Right lobe of liver (tissue), 6 donors: ENCODE data around the gene ANK2. TPM values are rescaled to one million over a fixed set of nuclear protein-coding genes. Genes with fewer than 3 reads are reported as not detected.

Experiments
- ATAC-seq, 4 donors: fragments of 200-7000 bp; cut with Tn5 transposase; one replicate each; pipeline ENCODE4 v1.9.1; 2020; ENCODE audit warnings: mild to moderate bottlenecking in 4 of 4, moderate library complexity in 4 of 4
- DNase-seq, 3 donors: peaks; one replicate each; pipeline ENCODE4 v3.0.0-alpha.2; 2020
- H3K27ac ChIP-seq, 3 donors: fragments of 200-600 bp; one replicate each; pipeline ENCODE4 v1.8.0; 2022
- H3K27me3 ChIP-seq, 2 donors: fragments of 200-600 bp; one replicate each; pipeline ENCODE4 v1.8.0; 2022
- H3K36me3 ChIP-seq, 4 donors: fragments of 200-600 bp; sonication (generic) in 1 of 4; one replicate each; pipeline versions ENCODE4 v1.5.1 to v1.8.0; 2017 to 2022; ENCODE audit warnings: control low read depth in 1 of 4
- H3K4me1 ChIP-seq, 4 donors: fragments of 200-600 bp; sonication (generic) in 1 of 4; one replicate each; pipeline versions ENCODE4 v1.5.1 to v1.8.0; 2017 to 2022; ENCODE audit warnings: control low read depth in 1 of 4
- H3K4me3 ChIP-seq, 3 donors: fragments of 200-600 bp; one replicate each; pipeline ENCODE4 v1.8.0; 2022
- H3K9me3 ChIP-seq, 4 donors: fragments of 200-600 bp; sonication (generic) in 1 of 4; one replicate each; pipeline versions ENCODE4 v1.5.1 to v1.8.0; 2017 to 2022; ENCODE audit warnings: control low read depth in 1 of 4
- POLR2A ChIP-seq: fragments of 450-650 bp; IDR thresholded peaks from one replicate; pipeline ENCODE4 v1.6.1; 2017; ENCODE audit warnings: antibody characterized with exemption, mild to moderate bottlenecking
- WGBS: methylation state at CpG from one replicate; pipeline ENCODE4 v1.1.6; 2018; ENCODE audit warnings: low coverage, low lambda C conversion rate; ENCODE audit not compliant: insufficient coverage; ENCODE audit errors: missing lambda C conversion rate; 5-methylcytosine and 5-hydroxymethylcytosine counted together
- intact Hi-C, 2 donors: fragments of 100-400 bp; cut with DNase I; formaldehyde crosslinking; loops; one replicate each; pipeline versions ENCODE4 v1.11.2 to v1.14.1; 2022
- total RNA-seq, 6 experiments: library from RNA; depleted of rRNA in 2 of 6; stranded (reverse); fragments of >200 nt in 2 of 6; fragmentation: NEBNext Ultra II Directional in 3 of 6; extraction: Animal tissue kit (Norgen Biotek cat#: 25700) in 3 of 6; gene quantifications; one replicate each; pipeline versions ENCODE4 v1.1.0 to v1.2.4, GENCODE V29; 2016 to 2023
- TF ChIP-seq, protein P1 (sequence below), 4 donors: fragments of 200-600 bp in 3 of 4; fragments of 450-650 bp in 1 of 4; IDR thresholded peaks; one replicate each; pipeline versions ENCODE4 v1.5.1 to v1.8.0; 2016 to 2022; ENCODE audit warnings: antibody characterized with exemption in 4 of 4, mild to moderate bottlenecking in 2 of 4
- donor health status: DM: no; HTN: yes; CAD: no.
- donor health status: DM: no; HTN: no; CAD: no.
- donor health status: DM: no; HTN: no; CAD: no.
- donor health status: DM: no; HTN: yes; CAD: no.
- donor health status: DM: no; HTN: yes; CAD: no.

Gene ANK2
- total RNA-seq, 6 experiments from 2014 or later: 0.61 to 1.7 (median 1.1) TPM

DNA sequence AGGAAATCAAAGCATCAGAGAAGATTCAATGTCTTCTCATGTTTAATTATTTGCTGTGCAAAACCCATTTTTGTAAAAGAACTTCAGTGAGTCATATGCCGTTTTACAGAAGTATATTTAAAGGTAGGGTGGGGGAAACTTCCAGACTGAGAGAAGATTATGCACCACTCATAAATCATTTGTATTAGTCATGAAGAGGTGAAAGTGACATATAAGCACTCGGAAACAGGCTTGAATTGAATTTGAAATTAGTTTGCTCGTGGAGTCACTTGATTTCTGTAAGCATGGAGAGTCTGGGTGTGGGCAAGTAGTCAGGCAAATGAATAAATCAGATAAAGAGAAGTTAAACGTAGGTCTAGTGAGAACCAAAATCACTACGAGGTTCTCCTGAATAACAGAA is 335.1 kb downstream of the ANK2 start:
- no peaks in the 10 kb centered on the region for H3K36me3 ChIP-seq
- H3K27ac ChIP-seq: no peak overlapping the region
- DNase-seq (no peak), ATAC-seq (no peak)
- WGBS: 37% methylated on average over 5 of the region's 5 CpGs
- no peaks in the 10 kb centered on the region for H3K27me3 ChIP-seq
- no peaks in the 10 kb centered on the region for H3K4me1 ChIP-seq
- TF ChIP-seq POLR2A: no peak
- TF ChIP-seq, protein P1, sequence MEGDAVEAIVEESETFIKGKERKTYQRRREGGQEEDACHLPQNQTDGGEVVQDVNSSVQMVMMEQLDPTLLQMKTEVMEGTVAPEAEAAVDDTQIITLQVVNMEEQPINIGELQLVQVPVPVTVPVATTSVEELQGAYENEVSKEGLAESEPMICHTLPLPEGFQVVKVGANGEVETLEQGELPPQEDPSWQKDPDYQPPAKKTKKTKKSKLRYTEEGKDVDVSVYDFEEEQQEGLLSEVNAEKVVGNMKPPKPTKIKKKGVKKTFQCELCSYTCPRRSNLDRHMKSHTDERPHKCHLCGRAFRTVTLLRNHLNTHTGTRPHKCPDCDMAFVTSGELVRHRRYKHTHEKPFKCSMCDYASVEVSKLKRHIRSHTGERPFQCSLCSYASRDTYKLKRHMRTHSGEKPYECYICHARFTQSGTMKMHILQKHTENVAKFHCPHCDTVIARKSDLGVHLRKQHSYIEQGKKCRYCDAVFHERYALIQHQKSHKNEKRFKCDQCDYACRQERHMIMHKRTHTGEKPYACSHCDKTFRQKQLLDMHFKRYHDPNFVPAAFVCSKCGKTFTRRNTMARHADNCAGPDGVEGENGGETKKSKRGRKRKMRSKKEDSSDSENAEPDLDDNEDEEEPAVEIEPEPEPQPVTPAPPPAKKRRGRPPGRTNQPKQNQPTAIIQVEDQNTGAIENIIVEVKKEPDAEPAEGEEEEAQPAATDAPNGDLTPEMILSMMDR (IDR thresholded peaks at IDR 0.05): no peak
- intact Hi-C loops: no loop called here
- H3K4me3 ChIP-seq: no peak overlapping the region
- no peaks in the 10 kb centered on the region for H3K9me3 ChIP-seq

DNA sequence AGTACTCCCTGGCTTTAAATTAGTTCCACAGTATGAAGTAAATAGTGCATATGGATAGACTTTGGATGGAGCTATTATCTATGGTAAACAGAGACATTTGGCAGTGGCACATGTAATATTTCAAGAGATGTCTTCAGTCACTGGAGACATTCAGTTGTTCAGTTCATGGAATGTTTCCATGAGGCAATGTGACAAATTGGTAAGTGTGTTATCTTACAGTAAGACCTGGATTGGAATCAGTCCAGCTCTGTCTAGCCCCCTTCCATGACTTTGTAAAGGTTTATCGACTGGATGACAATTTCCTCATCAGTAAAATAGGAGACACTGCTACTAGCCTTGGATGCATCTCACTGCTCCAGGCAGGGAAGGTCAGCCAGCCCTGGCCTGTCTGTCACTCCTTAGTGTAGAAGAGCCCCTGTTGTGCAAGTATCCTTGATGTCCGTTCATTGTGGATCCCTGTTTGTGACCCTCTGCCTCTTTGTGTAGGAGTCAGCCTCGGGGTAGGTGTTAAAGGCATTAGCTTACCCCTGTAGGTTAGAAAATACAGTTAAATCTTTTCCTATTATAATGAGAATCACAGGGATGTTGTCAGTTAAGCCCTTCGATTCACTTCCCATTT is 335.9 kb downstream of the ANK2 start:
- Histone ChIP-seq H3K4me1 (no peaks in the 10 kb centered on the region), H3K27me3 (no peaks in the 10 kb centered on the region), H3K4me3 (no peak overlapping the region), H3K27ac (no peak overlapping the region), H3K36me3 (no peaks in the 10 kb centered on the region), H3K9me3 (no peaks in the 10 kb centered on the region)
- no peak for TF ChIP-seq POLR2A
- TF ChIP-seq, protein P1 (IDR thresholded peaks at IDR 0.05): no peak
- ATAC-seq (no peak), DNase-seq (no peak)
- intact Hi-C loops: no loop called here
- WGBS: 87% methylated on average over 4 of the region's 4 CpGs

DNA sequence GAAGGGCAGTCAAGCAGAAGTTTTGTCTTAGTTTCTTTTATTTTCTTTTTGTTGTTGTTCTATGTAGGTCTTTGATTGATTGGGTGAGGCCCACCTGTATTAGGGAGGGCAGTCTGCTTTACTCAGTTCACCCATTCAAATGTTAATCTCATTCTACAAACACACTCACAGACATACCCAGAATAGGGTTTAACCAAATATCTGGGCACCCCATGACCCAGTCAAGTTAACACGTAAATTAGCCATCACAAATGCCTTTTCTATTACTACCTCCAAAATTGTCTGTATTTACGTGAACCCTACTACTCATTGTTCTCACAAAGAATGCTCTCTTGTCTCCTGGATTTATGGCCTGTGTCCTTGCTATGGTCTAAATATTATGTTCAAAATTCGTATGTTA is 339.7 kb downstream of the ANK2 start:
- intact Hi-C loops: no loop called here
- Histone ChIP-seq H3K36me3 (no peaks in the 10 kb centered on the region), H3K27ac (no peak overlapping the region), H3K9me3 (no peaks in the 10 kb centered on the region), H3K4me3 (no peak overlapping the region), H3K27me3 (no peaks in the 10 kb centered on the region), H3K4me1 (no peaks in the 10 kb centered on the region)
- WGBS: 74% methylated on average over 3 of the region's 3 CpGs
- DNase-seq (no peak), ATAC-seq (no peak)
- TF ChIP-seq POLR2A: no peak
- TF ChIP-seq, protein P1 (IDR thresholded peaks at IDR 0.05): no peak

DNA sequence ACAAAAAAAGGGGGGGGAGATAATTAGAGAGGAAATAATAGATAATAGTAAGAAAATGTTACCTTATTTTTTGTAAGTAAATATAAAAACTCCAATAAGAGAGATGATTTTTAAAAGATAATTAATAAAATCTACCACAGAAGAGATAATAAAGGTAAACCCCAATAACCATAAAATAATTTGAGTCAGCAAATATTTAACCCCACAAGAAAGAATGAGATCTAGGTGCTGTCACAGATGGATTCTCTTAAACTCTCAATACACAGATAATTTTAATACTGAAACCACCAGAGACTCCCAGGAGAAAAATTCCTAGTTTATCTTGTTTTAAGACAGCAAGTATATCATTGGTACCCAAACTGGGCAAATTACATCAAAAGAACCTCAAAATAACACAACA is 341.4 kb downstream of the ANK2 start:
- no peak for DNase-seq
- TF ChIP-seq, protein P1 (IDR thresholded peaks at IDR 0.05): no peak
- Histone ChIP-seq H3K27ac (no peak overlapping the region), H3K36me3 (no peaks in the 10 kb centered on the region), H3K27me3 (no peaks in the 10 kb centered on the region), H3K4me1 (peaks cover 0 to 8% (median 0%) of the 10 kb centered on the region in 4 donors), H3K4me3 (no peak overlapping the region), H3K9me3 (no peaks in the 10 kb centered on the region)
- intact Hi-C loops: no loop called here
- no peak for ATAC-seq
